NCI-H146 treated with DMSO at 0.1 percent for 48 hours (cell line): ENCODE results near the gene PARP2.
"Not testable (repeated sequence)": the region's sequence is repeated elsewhere in the genome, so short reads cannot be mapped to it uniquely, and the experiment has no call there.

Source experiments
- DNase-seq: peaks from one replicate; lab custom pipeline; 2025; ENCODE audit not compliant: unreplicated experiment; lab: John Stamatoyannopoulos, UW

PARP2 gene

GRCh38 chr14:20345366-20345765, 1.9 kb downstream of the PARP2 start:
- DNase-seq: no peak

- DNase-seq: no peak
Observed at GRCh38 chr14:20346713-20347112, 3.3 kb downstream of the PARP2 start.

GRCh38 chr14:20347747-20348146, 4.3 kb downstream of the PARP2 start:
- no peak for DNase-seq

- no peak for DNase-seq
Observed at GRCh38 chr14:20350282-20350681, 6.8 kb downstream of the PARP2 start.

- no peak for DNase-seq
Observed at GRCh38 chr14:20350860-20351259, 7.4 kb downstream of the PARP2 start.

GRCh38 chr14:20356422-20356821, 13.0 kb downstream of the PARP2 start:
- no peak for DNase-seq

- DNase-seq: not testable (repeated sequence)
Observed at GRCh38 chr14:20358474-20358873, 15.0 kb downstream of the PARP2 start.

- no peak for DNase-seq
Observed at GRCh38 chr14:20365928-20366327, 22.5 kb downstream of the PARP2 start.

- DNase-seq: no peak
Observed at GRCh38 chr14:20372796-20373195, 29.4 kb downstream of the PARP2 start.

- no peak for DNase-seq
Observed at GRCh38 chr14:20375471-20375870, 32.0 kb downstream of the PARP2 start.

GRCh38 chr14:20376071-20376588, 32.7 kb downstream of the PARP2 start:
- DNase-seq: no peak

- DNase-seq: no peak
Observed at GRCh38 chr14:20377171-20377570, 33.7 kb downstream of the PARP2 start.

- DNase-seq: no peak
Observed at GRCh38 chr14:20379743-20380142, 36.3 kb downstream of the PARP2 start.

GRCh38 chr14:20380681-20381080, 37.2 kb downstream of the PARP2 start:
- DNase-seq: no peak

- DNase-seq: no peak
Observed at GRCh38 chr14:20381341-20381740, 37.9 kb downstream of the PARP2 start.

GRCh38 chr14:20382526-20382925, 39.1 kb downstream of the PARP2 start:
- DNase-seq: no peak

GRCh38 chr14:20383032-20383431, 39.6 kb downstream of the PARP2 start:
- no peak for DNase-seq

- DNase-seq: no peak
Observed at GRCh38 chr14:20383636-20384035, 40.2 kb downstream of the PARP2 start.

- DNase-seq: no peak
Observed at GRCh38 chr14:20384321-20384720, 40.9 kb downstream of the PARP2 start.

- DNase-seq: no peak
Observed at GRCh38 chr14:20384886-20385285, 41.5 kb downstream of the PARP2 start.

GRCh38 chr14:20386276-20386855, 42.9 kb downstream of the PARP2 start:
- no peak for DNase-seq

- DNase-seq: no peak
Observed at GRCh38 chr14:20387576-20387975, 44.1 kb downstream of the PARP2 start.

- no peak for DNase-seq
Observed at GRCh38 chr14:20388159-20388558, 44.7 kb downstream of the PARP2 start.
